Loucy (cell line): ENCODE data around the gene CLDN16.

Experiments
- H2AFZ ChIP-seq: fragments of 200-600 bp; sonication (generic); 2 replicates; pipeline ENCODE4 v1.6.0; 2016; ENCODE audit warnings: antibody characterized with exemption, mild to moderate bottlenecking, low read length, moderate library complexity
- H3F3A ChIP-seq: fragments of 200-600 bp; 2 replicates; pipeline ENCODE4 v1.6.0; 2016; ENCODE audit warnings: antibody characterized with exemption, low read depth, mild to moderate bottlenecking
- H3K27me3 ChIP-seq: fragments of 200-600 bp; sonication (generic); 2 replicates; pipeline ENCODE4 v1.6.1; 2014; ENCODE audit warnings: low read length, mild to moderate bottlenecking; ENCODE audit not compliant: insufficient read depth, poor library complexity, severe bottlenecking
- H3K36me3 ChIP-seq: fragments of 200-600 bp; sonication (generic); 2 replicates; pipeline ENCODE4 v1.6.1; 2016; ENCODE audit warnings: low read length; ENCODE audit not compliant: insufficient read depth
- H3K4me1 ChIP-seq: fragments of 200-600 bp; sonication (generic); 2 replicates; pipeline ENCODE4 v1.5.1; 2014; ENCODE audit warnings: low read length, mild to moderate bottlenecking; ENCODE audit not compliant: insufficient read depth, poor library complexity, severe bottlenecking
- H3K4me2 ChIP-seq: fragments of 200-600 bp; sonication (generic); 2 replicates; pipeline ENCODE4 v1.6.0; 2014; ENCODE audit warnings: antibody characterized with exemption, low read length, low read depth, mild to moderate bottlenecking; ENCODE audit not compliant: poor library complexity, severe bottlenecking
- H3K4me3 ChIP-seq: fragments of 200-600 bp; sonication (generic); 2 replicates; pipeline ENCODE4 v1.5.1; 2014; ENCODE audit warnings: low read length, mild to moderate bottlenecking, mixed read lengths; ENCODE audit not compliant: poor library complexity, severe bottlenecking
- H3K79me2 ChIP-seq: fragments of 200-600 bp; sonication (generic); 2 replicates; pipeline ENCODE4 v1.6.1; 2014; ENCODE audit warnings: low read length; ENCODE audit not compliant: insufficient read depth
- H3K9ac ChIP-seq: fragments of 200-600 bp; sonication (generic); 2 replicates; pipeline ENCODE4 v1.6.0; 2014; ENCODE audit warnings: mild to moderate bottlenecking, low read depth, low read length, moderate library complexity; ENCODE audit not compliant: poor library complexity, severe bottlenecking
- H3K9me2 ChIP-seq: fragments of 200-600 bp; sonication (generic); replicated peaks from 2 replicates; pipeline ENCODE4 v1.6.1; 2016; ENCODE audit warnings: low read depth, low read length, mixed read lengths
- H3K9me3 ChIP-seq: fragments of 200-600 bp; sonication (generic); 2 replicates; pipeline ENCODE4 v1.6.1; 2014; ENCODE audit warnings: mild to moderate bottlenecking, antibody characterized with exemption, low read length, low read depth; ENCODE audit not compliant: insufficient read depth
- H4K20me1 ChIP-seq: fragments of 200-600 bp; sonication (generic); 2 replicates; pipeline ENCODE4 v1.6.0; 2014; ENCODE audit warnings: antibody characterized with exemption, low read length, mild to moderate bottlenecking; ENCODE audit not compliant: insufficient read depth, poor library complexity, severe bottlenecking
- EZH2phosphoT487 ChIP-seq: fragments of 200-600 bp; IDR thresholded peaks from 2 replicates; pipeline ENCODE4 v1.6.1; 2018; ENCODE audit warnings: antibody characterized with exemption, mild to moderate bottlenecking, moderate library complexity, borderline replicate concordance
- TF ChIP-seq, protein P1 (sequence below): fragments of 200-600 bp; sonication (generic); conservative IDR thresholded peaks from 2 replicates; pipeline ENCODE4 v1.5.1; 2014; ENCODE audit warnings: mild to moderate bottlenecking, antibody characterized with exemption, low read length

The CLDN16 gene

DNA sequence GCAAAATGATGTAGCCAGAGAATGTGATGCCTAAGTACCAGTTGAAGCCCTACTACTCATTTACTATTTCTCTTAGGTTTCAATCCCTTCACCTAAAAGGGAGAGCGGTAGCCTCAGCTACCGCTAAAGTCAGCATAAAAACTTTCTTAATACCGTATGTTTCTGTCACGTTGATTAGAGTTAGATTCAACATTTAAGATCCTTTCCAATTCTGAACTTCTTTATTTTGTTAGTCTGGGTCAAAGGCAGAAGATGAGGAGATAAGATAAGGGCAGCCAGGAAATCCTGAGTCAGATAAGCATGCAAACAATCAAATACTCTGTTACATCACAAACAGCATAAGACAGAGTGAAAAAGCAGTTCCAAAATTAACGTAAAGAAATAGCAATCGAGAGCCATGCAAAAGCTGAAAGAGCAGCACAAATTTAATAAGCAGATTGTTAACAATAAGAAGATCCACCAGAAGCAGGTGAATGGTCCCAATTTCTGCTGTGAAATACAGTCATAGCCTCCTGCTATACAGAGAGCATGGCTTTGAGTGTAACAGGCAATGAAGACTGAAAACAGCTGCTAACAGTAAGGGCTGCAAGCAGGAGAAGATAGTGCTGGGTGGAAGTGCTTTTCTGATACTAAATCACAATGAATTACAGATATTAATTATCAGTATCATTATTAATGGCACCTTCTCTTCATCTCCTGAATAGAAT is 58.8 kb downstream of the CLDN16 start:
- Histone ChIP-seq H3K4me2 (peak overlapping the region; percentile 46), H3K27me3 (no peaks in the 10 kb centered on the region), H2AFZ (0 out of 2 replicates have a peak overlapping the region, but pooled peaks have one; percentile 42), H3K36me3 (no peaks in the 10 kb centered on the region), H3K9me3 (no peaks in the 10 kb centered on the region), H4K20me1 (no peaks in the 10 kb centered on the region), H3K4me3 (peak overlapping the region; percentile 19), H3K4me1 (peaks cover 8% of the 10 kb centered on the region), H3K9ac (no peak overlapping the region), H3F3A (no peaks in the 10 kb centered on the region), H3K79me2 (no peaks in the 10 kb centered on the region), H3K9me2 (no peaks in the 10 kb centered on the region)
- TF ChIP-seq, protein P1, sequence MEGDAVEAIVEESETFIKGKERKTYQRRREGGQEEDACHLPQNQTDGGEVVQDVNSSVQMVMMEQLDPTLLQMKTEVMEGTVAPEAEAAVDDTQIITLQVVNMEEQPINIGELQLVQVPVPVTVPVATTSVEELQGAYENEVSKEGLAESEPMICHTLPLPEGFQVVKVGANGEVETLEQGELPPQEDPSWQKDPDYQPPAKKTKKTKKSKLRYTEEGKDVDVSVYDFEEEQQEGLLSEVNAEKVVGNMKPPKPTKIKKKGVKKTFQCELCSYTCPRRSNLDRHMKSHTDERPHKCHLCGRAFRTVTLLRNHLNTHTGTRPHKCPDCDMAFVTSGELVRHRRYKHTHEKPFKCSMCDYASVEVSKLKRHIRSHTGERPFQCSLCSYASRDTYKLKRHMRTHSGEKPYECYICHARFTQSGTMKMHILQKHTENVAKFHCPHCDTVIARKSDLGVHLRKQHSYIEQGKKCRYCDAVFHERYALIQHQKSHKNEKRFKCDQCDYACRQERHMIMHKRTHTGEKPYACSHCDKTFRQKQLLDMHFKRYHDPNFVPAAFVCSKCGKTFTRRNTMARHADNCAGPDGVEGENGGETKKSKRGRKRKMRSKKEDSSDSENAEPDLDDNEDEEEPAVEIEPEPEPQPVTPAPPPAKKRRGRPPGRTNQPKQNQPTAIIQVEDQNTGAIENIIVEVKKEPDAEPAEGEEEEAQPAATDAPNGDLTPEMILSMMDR, result no peak
- TF ChIP-seq EZH2phosphoT487, result no peak

- Histone ChIP-seq H3K27me3 (no peaks in the 10 kb centered on the region), H3K4me2 (no peak overlapping the region), H3K4me1 (peaks cover 8% of the 10 kb centered on the region), H3K4me3 (no peak overlapping the region), H3K9ac (no peak overlapping the region), H3K79me2 (no peaks in the 10 kb centered on the region), H2AFZ (no peak overlapping the region), H3K9me3 (no peaks in the 10 kb centered on the region), H3K9me2 (no peaks in the 10 kb centered on the region), H3K36me3 (no peaks in the 10 kb centered on the region), H4K20me1 (no peaks in the 10 kb centered on the region), H3F3A (no peaks in the 10 kb centered on the region)
- TF ChIP-seq, protein P1, result no peak
- no peak for TF ChIP-seq EZH2phosphoT487
Measured at GRCh38 chr3:190448256-190448655, 60.3 kb downstream of the CLDN16 start.

GRCh38 chr3:190449801-190450200 is 61.8 kb downstream of the CLDN16 start, which contains the start of gene TMEM207:
Gene TMEM207 (minus strand): TSS chr3:190449901. CDS start chr3:190449809, 92 bp downstream.
- H3F3A ChIP-seq, result no peaks in the 10 kb centered on the region
- H4K20me1 ChIP-seq, result no peaks in the 10 kb centered on the region
- H3K36me3 ChIP-seq, result no peaks in the 10 kb centered on the region
- no peak within 1 kb of the TSS for H3K9ac ChIP-seq
- peaks cover 8% of the 10 kb centered on the region for H3K4me1 ChIP-seq
- H3K27me3 ChIP-seq, result no peaks in the 10 kb centered on the region
- no peaks in the 10 kb centered on the region for H3K79me2 ChIP-seq
- H3K4me2 ChIP-seq, result no peak within 1 kb of the TSS
- H3K9me3 ChIP-seq, result no peaks in the 10 kb centered on the region
- no peak within 1 kb of the TSS for H3K4me3 ChIP-seq
- TF ChIP-seq, protein P1, result no peak
- TF ChIP-seq EZH2phosphoT487, result no peak
- no peak within 1 kb of the TSS for H2AFZ ChIP-seq
- H3K9me2 ChIP-seq, result no peaks in the 10 kb centered on the region
